Hematopoietic multipotent progenitor cell treated with erythropoietin and hydrocortisone succinate and interleukin-3 and kit ligand, for 15 days (in vitro differentiated cells): ENCODE results near the gene MAP1LC3B.
"Not testable (repeated sequence)": the region's sequence is repeated elsewhere in the genome, so short reads cannot be mapped to it uniquely, and the experiment has no call there.

Experiments used
- DNase-seq: peaks from one replicate; pipeline ENCODE4 v3.0.0-alpha.2; 2015; ENCODE audit warnings: low spot score

MAP1LC3B gene

DNA sequence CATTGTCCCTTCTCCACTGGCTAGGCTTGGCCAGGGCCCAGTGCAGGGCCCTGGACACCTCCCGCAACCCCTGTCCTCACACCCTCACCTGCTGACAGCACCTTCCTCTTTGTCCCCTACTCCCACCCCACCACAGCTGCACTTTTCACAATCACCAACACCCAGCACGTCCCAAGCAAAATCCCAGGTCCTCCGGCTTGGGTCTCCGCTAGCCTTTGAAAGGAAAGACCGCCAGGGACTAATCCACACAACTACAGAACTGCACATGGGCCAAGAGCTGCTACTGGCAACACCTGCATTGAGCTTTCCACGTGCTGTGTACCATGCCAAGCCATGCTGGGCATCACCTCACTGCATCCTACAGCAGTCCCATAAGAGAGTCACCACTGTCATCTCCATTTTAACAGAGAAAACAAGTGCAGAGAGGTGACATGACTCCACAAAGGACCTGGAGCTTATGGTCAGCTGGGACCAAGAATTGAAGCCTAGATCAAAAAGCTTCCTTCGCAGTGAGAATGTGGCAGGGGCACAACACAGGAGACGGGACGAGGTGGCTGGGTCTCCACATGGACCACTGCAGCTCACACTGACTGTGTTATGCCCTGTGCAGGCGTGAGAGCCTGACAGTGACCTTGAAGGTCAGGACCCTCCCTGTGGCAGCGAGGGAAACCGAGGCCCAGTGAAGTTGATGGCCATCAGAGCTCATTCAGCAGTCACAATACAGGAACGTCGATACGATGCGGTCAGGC is 31.1 kb upstream of the MAP1LC3B start:
- DNase-seq, result no peak

DNA sequence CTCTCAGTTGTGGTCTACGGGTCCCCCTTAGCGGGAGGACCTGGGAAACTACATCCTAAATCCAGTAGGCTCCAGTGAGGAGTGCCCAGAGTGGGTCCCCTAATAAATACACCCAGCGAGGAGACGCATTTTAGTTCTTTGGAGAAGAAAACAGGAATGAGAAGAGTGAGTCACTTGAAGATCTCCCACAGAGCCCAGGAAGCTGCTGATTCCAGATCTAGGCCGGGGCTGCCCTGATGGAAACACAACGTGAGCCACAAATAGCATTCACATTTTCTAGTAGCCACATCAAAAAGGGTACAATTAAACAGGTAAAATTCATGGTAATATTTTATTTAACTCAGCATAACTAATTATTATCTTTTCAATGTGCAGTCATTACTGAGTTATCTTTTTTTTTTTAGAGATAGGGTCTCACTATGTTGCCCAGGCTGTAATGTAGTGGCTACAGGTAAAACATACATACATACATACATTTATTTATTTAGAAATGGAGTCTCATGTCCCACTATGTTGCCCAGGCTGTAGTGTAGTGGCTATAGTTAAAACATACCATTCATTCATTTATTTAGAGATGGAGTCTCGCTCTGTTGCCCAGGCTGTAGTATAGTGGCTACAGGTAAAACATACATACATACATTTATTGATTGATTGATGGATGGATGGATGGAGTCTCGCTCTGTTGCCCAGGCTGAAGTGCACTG is 30.1 kb upstream of the MAP1LC3B start:
- DNase-seq, result no peak

DNA sequence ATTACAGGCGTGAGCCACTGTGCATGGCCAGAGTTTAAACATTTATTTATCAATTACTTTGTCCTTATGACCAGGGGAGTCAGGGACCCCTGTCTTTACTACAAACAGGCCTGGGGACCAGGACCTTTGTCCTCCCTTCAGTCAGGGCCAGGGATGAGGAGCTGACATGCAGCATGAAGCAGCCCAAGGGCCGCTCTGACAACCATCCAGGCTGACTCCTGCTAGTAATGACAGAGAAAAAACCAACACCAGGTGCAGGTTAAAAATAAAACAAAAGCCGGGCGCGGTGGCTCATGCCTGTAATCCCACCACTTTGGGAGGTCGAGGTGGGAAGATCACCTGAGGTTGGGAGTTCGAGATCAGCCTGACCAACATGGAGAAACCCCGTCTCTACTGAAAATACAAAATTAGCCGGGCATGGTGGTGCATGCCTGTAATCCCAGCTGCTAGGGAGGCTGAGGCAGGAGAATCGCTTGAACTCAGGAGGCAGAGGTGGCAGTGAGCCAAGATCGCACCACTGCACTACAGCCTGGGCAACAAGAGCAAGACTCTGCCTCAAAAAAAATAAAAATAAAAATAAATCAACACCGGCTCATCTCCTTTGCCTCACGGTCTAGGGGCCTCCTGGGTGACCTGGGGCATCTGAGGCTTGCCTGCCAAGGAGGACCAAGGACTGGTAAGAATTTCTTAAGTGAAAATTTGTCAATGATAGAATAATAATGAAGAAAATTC is 29.1 kb upstream of the MAP1LC3B start:
- DNase-seq, result not testable (repeated sequence)

DNA sequence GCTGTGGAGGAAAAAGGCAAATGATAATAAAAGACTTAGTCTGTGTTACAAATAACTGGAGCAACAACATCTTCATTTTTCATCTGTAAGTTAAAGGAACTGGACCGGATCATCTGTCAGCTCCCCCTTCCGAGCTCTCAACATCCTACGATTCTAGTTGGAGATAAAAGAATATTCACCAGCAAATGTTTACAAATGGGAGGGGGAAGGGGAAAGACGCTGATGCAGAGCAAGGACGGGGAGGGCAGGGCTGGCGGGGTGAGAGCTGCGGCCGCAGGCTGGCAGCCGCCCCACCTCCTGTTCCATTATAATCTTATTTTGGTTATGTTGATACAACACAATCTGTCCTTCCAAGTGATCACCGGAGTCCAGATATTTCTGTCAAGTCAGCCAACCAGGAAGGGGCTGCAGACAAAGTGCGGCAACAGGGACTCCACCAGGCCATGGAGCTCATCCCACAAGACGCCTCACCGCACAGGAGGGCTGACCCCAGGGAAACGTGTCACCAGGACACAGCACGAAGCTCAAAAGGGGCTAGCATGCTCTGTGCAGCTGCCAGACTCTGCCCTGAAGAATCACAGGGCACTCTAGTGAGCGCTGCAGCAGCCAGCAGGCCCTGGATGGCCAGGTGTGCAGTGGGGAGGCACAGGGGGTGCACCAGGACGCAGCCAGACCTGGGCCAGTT is 28.2 kb upstream of the MAP1LC3B start:
- no peak for DNase-seq

DNA sequence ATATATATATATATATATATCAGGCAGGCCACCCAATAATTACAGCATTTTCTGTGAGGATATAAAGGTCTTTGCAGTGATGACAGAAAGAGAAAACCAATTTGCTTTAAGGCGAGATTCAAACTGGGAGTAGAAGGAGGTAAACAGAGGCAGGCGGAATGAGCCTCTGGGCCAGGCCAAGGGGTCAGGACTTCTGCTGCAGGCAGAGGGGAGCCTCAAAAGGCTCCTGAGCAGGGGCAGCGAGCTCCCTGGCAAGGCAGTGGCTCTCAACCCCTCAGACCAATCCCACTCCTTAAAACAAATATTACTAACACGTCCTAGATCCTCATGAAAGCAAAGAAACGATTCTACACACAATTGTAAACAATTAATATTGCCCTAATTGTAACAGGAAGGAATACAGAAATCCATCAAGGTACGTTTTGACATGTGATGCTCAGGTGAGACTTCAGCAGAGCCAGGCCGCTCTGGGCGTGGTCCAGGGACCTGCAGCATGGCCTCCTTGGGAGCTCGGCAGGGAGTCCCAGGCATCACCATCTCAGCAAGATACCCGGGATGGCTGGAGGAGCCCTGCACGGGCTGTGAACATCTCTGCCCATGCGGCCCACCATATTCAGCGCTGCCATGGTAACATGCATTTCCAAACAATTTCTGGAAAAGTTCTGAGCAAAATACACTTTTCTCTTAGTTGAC is 27.0 kb upstream of the MAP1LC3B start:
- no peak for DNase-seq

DNA sequence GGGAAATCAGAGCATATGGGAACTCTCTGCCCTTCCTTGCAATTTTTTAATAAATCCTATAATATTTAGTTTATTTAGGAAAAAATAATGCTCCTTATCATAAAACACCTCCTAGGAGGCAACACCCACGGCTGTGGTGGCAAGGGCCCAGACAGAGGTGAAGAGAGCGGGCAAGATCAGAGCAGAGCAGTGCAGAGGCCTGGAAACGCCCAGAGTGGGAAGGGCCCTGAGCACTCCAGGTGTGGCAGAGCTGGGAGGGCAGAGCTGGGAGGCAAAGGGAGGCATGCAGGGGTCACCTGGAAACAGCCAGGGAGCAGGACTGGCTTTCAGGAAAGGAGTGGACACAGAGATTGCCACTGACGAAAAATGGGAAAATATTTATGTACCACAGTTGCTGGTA is 25.8 kb upstream of the MAP1LC3B start:
- DNase-seq, result no peak

DNA sequence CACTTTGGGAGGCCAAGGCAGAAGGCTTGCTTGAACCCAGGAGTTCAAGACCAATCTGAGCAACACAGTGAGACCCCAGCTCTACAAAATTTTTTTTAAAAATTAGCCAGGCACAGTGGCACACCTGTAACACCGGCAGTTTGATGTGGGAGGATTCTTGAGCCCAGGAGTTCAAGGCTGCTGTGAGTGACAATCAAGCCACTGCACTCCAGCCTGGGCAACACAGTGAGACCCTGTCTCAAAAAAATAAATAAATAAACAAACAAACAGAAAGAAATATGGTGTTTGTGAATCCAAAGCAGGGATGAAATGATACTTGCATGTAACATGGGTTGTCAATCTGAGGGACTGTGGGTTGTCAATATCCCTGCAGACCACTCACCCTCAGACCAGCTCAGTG is 25.2 kb upstream of the MAP1LC3B start:
- DNase-seq, result no peak

DNA sequence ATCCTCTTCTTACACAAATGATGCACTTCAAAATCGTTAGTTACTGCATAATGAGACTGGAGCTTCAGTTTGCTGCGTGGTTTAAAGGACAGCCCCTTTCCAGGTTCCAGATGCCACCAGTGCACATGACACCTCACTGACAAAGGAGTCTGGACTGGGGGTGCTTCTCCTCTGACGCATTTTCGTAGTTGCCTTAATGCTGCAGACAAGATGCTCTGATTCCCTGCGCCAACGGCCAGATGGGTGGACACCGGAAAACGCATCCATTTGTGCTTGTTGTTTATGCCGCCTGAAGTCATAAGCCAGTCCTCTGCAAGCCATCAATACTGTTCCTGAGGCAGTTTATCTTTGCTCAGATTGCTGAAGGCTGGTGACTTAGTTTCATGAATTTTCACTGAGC is 24.6 kb upstream of the MAP1LC3B start:
- DNase-seq, result no peak

DNA sequence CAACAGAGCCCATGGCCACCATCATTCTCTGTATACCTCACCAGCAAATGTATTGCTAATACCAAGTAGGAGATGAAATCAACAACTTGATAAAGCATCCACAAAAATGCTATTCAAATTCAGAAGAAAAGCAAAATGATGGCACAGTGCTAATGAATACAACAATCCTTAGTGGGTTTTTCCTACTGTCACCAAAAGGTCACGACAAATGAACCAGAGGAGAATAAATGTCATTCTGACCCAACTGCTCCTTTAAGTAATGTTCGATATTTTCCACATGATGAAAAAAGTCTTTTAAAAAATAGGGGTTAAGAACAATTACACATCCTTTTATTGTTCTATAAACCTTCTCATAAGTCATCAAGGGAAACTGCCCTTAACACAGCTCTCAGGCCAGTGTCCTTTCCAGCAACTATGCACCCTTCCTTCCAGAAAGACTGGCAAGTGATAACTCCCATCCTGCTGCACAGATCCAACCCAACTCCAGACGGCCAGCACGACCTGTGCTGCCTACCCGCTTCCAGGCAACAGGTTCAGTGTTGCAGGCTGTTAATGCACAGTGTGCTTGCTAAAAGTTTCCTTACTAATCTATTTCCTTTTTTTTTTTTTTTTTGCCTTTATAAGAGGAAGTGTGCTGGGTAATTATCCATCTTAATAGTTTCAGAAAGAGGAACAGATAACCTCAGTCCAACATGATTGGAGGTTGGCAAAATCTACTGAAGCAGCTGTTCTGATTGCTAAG is 23.9 kb upstream of the MAP1LC3B start:
- no peak for DNase-seq

DNA sequence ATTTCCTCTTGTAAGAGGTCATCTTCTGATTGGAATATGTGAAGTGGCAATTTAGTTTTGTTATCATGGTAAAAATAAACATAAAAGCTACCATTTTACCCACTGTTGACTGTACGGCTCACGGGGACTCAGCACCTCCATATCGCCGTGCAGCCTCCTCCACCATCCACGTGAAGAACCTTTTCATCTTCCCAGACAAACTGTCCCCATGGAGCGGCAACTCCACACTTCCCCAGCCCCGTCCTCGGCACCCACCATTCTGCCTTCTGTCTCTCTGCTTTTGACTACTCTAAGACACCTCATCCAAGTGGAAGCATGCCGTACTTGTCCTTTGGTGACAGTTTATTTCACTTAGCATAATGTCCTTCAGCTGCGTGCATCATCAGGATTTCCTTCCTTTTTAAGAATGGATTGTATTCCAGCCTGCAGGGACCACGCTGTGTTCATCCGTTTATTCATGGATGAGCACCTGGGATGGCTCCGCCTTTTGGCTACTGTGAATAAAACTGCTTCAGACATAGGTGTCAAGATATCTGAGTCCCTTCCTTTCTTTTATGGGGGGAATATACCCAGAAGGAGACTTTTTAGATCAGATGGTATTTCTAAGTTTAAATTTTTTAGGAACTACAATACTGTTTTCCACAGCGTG is 22.9 kb upstream of the MAP1LC3B start:
- DNase-seq, result no peak

DNA sequence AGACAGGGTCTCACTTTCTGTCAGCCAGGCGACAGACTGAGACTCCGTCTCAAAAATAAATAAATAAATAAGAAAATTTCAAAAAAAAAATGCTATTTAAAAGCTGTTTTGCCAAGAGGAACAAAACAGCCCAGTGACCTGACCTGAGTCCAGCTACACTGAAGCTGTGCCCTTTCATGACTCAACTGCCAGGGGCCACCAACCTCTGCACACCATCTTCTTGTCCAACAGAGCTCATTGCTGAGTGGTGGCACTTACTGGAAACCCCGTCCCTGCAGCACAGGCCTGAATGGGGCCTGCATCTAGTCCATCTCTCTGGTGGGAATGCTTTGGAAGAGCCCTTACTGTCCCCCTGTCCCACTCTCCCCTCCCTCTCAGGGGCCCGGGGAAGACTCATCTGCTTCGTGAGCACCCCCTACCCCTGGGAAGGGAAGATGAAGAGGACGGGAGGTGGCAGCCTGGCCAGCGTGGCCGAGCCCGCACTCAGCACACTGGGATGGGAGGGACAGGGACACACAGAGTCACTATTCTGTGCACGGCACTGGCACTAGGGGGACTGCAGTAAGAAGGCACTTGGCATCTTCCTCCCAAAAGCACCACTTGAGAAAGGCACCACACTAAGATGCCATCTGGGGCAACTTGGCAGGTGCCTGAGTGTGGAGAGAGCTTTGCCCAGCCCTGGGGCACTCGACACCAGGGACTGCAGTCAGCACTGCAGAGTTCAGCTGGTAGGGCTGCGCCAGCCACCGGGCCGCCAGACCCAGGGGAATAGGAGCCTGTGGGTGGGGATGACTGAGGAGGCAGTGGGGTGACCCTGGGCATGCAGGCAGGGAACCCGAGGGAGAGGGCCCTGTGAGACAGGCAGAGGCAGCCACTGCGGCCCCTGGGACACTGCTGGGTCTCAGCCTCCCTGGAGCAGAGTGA is 22.1 kb upstream of the MAP1LC3B start:
- DNase-seq, result no peak

DNA sequence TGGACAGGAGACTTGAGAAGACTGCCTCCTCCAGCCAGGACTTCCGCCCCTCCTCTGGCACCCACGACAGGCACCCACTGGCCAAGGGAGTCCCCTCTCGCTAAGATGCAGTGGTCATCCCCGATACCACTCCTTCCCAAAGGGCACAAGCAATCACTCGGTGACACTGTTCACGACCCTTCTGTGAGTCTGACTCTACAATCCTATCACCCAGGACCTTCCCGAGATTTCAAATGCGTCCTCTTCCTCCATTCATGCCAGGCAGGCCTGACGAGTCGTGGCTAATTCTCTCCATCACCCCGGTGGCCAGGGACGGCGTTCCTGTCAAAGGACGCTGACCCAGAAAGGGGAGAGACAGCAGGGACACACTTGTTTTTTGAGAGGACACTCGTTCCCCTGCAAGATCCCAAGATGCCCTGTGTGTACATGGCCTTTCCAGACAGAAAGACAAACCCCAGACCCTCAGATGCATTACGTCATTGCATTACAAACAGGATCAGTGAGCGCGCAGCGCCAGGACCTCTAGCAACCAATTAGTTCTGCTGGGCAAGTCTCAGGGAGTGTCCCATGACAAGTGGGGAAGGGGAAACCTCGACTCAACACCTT is 20.8 kb upstream of the MAP1LC3B start:
- no peak for DNase-seq

DNA sequence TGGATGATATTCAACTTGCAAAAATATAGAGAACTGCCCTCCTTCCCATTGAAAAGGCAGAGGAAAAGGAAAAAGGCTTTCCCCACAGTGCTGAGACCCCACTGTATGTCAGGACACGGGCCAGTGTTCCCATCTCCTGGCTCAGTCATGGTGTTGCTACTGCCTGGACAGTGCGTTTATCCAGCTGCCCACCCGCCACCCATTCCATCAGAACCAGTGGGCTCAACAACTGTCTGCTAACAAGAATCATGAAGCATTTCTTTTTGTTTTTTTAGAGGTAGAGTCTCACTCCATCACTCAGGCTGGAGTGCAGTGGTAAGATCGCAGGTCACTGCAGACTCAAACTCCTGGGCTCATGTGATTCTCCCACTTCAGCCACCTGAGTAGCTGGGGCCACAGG is 19.8 kb upstream of the MAP1LC3B start:
- no peak for DNase-seq

DNA sequence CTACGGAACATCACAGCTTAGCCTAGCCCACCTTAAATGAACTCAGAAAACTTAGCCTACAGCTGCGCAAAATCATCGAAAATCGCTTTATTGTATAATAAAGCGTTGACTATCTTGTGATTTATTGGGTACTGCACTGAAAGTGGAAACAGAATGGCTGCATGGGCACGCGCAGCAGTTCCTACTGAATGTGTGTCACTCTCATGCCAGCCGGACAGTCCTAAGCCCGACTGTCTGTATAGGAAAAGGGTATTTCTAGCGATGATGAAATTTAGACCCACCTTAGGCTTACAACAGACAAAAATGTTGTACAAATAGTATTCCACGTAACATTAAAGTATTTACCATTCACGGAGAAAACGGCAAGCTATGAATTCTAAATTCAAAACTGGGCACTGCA is 17.8 kb upstream of the MAP1LC3B start:
- no peak for DNase-seq

DNA sequence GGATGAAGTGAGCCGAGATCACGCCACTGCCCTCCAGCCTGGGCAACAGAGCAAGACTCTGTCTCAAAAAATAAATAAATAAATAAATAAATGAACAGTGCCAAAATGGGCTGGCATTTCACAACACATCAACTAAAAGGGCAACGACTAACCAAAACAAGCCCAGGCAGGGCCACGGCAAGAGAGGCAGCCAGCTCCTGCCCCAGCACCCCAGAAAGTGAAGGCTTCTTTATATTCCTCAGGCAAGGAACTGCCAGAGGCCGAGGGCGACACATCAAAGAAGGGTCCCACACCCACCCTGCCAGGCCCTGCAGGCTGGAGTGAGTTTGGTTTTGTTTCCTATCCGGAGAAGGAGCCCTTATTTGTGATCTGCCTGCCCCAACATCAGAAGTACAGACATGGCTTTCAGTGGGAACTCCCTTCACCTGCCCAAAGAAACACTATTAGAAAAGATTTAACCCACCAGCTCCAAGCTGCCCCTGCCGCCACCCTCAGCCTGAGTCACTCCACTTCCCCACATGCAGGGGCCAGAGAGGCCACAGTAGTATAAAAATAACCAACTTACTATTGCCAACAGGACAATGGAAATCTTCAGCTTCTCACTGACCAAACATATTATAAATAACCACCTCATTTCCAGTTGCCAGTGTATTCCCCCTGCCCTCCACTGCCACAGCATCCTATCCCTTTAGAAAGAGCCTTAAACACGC is 16.6 kb upstream of the MAP1LC3B start:
- no peak for DNase-seq

DNA sequence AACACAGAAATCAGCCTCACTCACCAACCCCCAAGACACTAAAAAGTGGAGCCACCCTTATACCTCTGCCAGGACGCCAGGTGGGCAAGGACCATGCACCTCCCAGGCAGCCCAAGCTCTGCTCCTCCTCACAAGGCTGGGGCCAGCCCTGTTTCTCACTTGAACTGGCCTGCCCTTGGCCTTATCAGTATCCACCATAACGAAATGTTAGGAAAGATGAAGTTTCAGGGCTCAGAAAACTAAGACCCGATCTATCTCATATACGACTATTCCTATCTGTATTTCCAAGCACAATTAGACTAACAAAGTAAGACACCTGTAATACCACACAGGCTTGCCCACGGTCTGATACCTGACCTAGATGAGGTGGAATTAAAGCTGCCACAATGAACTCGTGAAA is 15.5 kb upstream of the MAP1LC3B start:
- peak; percentile 58 for DNase-seq

DNA sequence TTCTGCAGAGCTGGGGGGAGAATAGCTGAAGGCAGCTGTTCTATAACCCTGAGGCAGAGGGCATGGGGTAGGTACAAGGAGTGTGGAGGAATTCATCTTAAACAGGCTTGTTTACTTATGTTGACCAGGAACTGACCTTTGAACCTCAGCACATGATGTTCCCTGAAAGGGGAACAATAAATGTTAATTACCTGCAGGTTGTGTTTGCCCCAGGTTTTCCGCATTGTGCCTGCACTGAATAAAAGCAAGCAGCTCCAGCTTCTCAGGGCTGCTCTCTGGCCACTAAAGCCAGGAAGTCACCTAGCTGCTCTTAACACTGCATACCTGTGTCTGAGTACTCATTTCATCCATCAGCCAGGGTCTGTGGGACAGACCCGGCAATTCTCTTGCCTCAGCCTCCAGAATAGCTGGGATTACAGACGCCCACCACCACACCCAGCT is 12.8 kb upstream of the MAP1LC3B start:
- DNase-seq, result not testable (repeated sequence)

DNA sequence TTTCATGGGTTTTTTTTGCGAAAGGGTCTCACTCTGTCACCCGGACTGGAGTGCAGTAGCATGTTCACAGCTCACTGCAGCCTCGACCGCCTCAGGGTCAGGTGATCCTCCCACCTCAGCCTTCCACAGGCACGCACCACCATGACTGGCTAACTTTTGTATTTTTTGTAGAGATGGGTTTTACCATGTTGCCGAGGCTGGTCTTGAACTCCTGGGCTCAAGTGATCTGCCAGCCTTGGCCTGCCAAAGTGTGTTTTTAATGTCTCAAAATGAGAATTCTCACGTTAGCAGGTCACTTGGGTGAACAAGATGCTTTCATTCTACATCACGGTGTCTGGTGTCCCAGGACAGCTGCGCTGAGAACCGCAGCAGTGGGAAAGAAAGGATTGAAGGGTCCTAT is 11.7 kb upstream of the MAP1LC3B start:
- no peak for DNase-seq
